Mucosa of gallbladder (tissue), 1 donor: Measurements from ENCODE around the gene HOXC10. TPM values are rescaled to one million over a fixed set of nuclear protein-coding genes. Genes with fewer than 3 reads are reported as not detected.

ENCODE experiments used
- DNase-seq: peaks from one replicate; pipeline ENCODE4 v3.0.0-alpha.2; 2020; ENCODE audit warnings: low spot score
- total RNA-seq: library from RNA; stranded (reverse); gene quantifications from one replicate; pipeline ENCODE4 v1.2.1, GENCODE V29; 2021
- donor health status: DM: no; HTN: no; CAD: no.

The HOXC10 gene
- total RNA-seq = not detected

GRCh38 chr12:53984901-53985691, at the start of gene HOXC10:
TSS of gene HOXC10 (plus strand) at chr12:53985146. CDS start at chr12:53985260, 114 bp downstream.
- DNase-seq = peak; percentile 61

GRCh38 chr12:53935383-53936341, 49.3 kb upstream of the HOXC10 start:
- DNase-seq = no peak

GRCh38 chr12:53937099-53937498, 47.8 kb upstream of the HOXC10 start:
- DNase-seq = no peak

GRCh38 chr12:53937596-53938325, 47.2 kb upstream of the HOXC10 start:
- DNase-seq = no peak

- DNase-seq = no peak
Measured at GRCh38 chr12:53938326-53939140, 46.4 kb upstream of the HOXC10 start, which contains the start of gene HOXC13. TSS of gene HOXC13 (plus strand) at chr12:53938831. CDS start at chr12:53938907, 76 bp downstream.

GRCh38 chr12:53939141-53940108, 45.5 kb upstream of the HOXC10 start:
- no peak for DNase-seq

GRCh38 chr12:53940443-53941014, 44.4 kb upstream of the HOXC10 start:
- DNase-seq = no peak

GRCh38 chr12:53941187-53941586, 43.8 kb upstream of the HOXC10 start:
- no peak for DNase-seq

GRCh38 chr12:53941750-53942149, 43.2 kb upstream of the HOXC10 start:
- DNase-seq = no peak

- DNase-seq = no peak
Measured at GRCh38 chr12:53942467-53942997, 42.4 kb upstream of the HOXC10 start.

GRCh38 chr12:53944209-53944608, 40.7 kb upstream of the HOXC10 start:
- DNase-seq = no peak

GRCh38 chr12:53944907-53945847, 39.8 kb upstream of the HOXC10 start:
- no peak for DNase-seq

GRCh38 chr12:53947743-53948142, 37.2 kb upstream of the HOXC10 start:
- DNase-seq = no peak

- DNase-seq = no peak
Measured at GRCh38 chr12:53948650-53949593, 36.0 kb upstream of the HOXC10 start.

- no peak for DNase-seq
Measured at GRCh38 chr12:53949631-53950436, 35.1 kb upstream of the HOXC10 start.

- no peak for DNase-seq
Measured at GRCh38 chr12:53950437-53950773, 34.5 kb upstream of the HOXC10 start.
